ENCODE measurements around the gene SF3A2.

Gene SF3A2

GRCh38 chr19:2232286-2233151 lies 4.1 kb upstream of the SF3A2 start:
- Histone ChIP-seq H3K9me3 (replicated peaks in 1 of 2; ENCODE audit: control insufficient read depth in 2 of 2, insufficient read depth in 1 of 2, low read depth in 1 of 2, low read length in 2 of 2) (no peaks in the 10 kb centered on the region), H3K9ac (ENCODE audit: low read depth, low read length, poor library complexity) (no peak overlapping the region), H3K79me1 (ENCODE audit: low read depth, low read length) (peaks cover 18% of the 10 kb centered on the region), H2BK12ac (ENCODE audit: low read length) (no peak overlapping the region), H3K14ac (ENCODE audit: low read length) (no peak overlapping the region), H3K4me3 (ENCODE audit: low read length in 2 of 2) (no peak overlapping the region), H3K18ac (ENCODE audit: low read length) (no peak overlapping the region), H2AK5ac (ENCODE audit: low read depth, low read length) (no peak overlapping the region), H4K91ac (ENCODE audit: low read depth, low read length, poor library complexity) (no peak overlapping the region), H3K4ac (ENCODE audit: low read length) (no peak overlapping the region), H3K4me2 (ENCODE audit: insufficient read depth, low read length, poor library complexity, severe bottlenecking) (no peak overlapping the region), H2AFZ (ENCODE audit: low read length) (no peak overlapping the region), H3K27me3 (ENCODE audit: control insufficient read depth in 3 of 3, insufficient read depth in 3 of 3, low read depth in 1 of 3, low read length in 3 of 3) (no peaks in the 10 kb centered on the region), H3K4me1 (ENCODE audit: control insufficient read depth in 2 of 2, insufficient read depth in 1 of 2, low read depth in 1 of 2, low read length in 2 of 2) (peaks cover 1 to 5% of the 10 kb centered on the region in 2 donors), H4K8ac (ENCODE audit: low read depth, low read length) (no peak overlapping the region), H3K27ac (replicated peaks; ENCODE audit: low read length) (no peak overlapping the region), H3K36me3 (replicated peaks in 1 of 2; ENCODE audit: control insufficient read depth in 2 of 2, insufficient read depth in 2 of 2, low read length in 2 of 2) (peaks cover 40 to 68% of the 10 kb centered on the region in 2 donors), H3K23ac (ENCODE audit: low read depth, low read length, poor library complexity) (peak overlapping the region; percentile 89), H2BK15ac (ENCODE audit: low read length) (no peak overlapping the region), H2BK5ac (ENCODE audit: low read length) (no peak overlapping the region), H2BK120ac (ENCODE audit: low read depth, low read length) (no peak overlapping the region)
- DNase-seq (ENCODE audit: low spot score): no peak
- WGBS, 2 donors (ENCODE audit: extremely low coverage in 2 of 2, insufficient read length in 2 of 2, insufficient replicate concordance in 1 of 2): no CpG with 5 or more reads among the region's 30 CpGs

- Histone ChIP-seq H4K91ac (ENCODE audit: low read depth, low read length, poor library complexity) (no peak overlapping the region), H3K79me1 (ENCODE audit: low read depth, low read length) (peaks cover 22% of the 10 kb centered on the region), H3K4me3 (ENCODE audit: low read length in 2 of 2) (peak overlapping the region in 1 of 2 donors; percentile 17), H2AFZ (ENCODE audit: low read length) (no peak overlapping the region), H3K9ac (ENCODE audit: low read depth, low read length, poor library complexity) (peak overlapping the region; percentile 15), H3K27ac (replicated peaks; ENCODE audit: low read length) (no peak overlapping the region), H2BK15ac (ENCODE audit: low read length) (no peak overlapping the region), H2AK5ac (ENCODE audit: low read depth, low read length) (no peak overlapping the region), H2BK120ac (ENCODE audit: low read depth, low read length) (no peak overlapping the region), H2BK12ac (ENCODE audit: low read length) (no peak overlapping the region), H3K27me3 (ENCODE audit: control insufficient read depth in 3 of 3, insufficient read depth in 3 of 3, low read depth in 1 of 3, low read length in 3 of 3) (no peaks in the 10 kb centered on the region), H4K8ac (ENCODE audit: low read depth, low read length) (no peak overlapping the region), H3K4me1 (ENCODE audit: control insufficient read depth in 2 of 2, insufficient read depth in 1 of 2, low read depth in 1 of 2, low read length in 2 of 2) (peaks cover 13% of the 10 kb centered on the region in 2 donors), H3K36me3 (replicated peaks in 1 of 2; ENCODE audit: control insufficient read depth in 2 of 2, insufficient read depth in 2 of 2, low read length in 2 of 2) (peaks cover 34 to 71% of the 10 kb centered on the region in 2 donors), H3K4ac (ENCODE audit: low read length) (no peak overlapping the region), H3K9me3 (replicated peaks in 1 of 2; ENCODE audit: control insufficient read depth in 2 of 2, insufficient read depth in 1 of 2, low read depth in 1 of 2, low read length in 2 of 2) (no peaks in the 10 kb centered on the region), H3K18ac (ENCODE audit: low read length) (no peak overlapping the region), H2BK5ac (ENCODE audit: low read length) (peak overlapping the region; percentile 44), H3K23ac (ENCODE audit: low read depth, low read length, poor library complexity) (peak overlapping the region; percentile 80), H3K4me2 (ENCODE audit: insufficient read depth, low read length, poor library complexity, severe bottlenecking) (no peak overlapping the region), H3K14ac (ENCODE audit: low read length) (peak overlapping the region; percentile 47)
- no peak for DNase-seq (ENCODE audit: low spot score)
- WGBS, 2 donors (ENCODE audit: extremely low coverage in 2 of 2, insufficient read length in 2 of 2, insufficient replicate concordance in 1 of 2): no CpG with 5 or more reads among the region's 25 CpGs
These were observed 2.9 kb upstream of the SF3A2 start for GRCh38 chr19:2233601-2234280.

GRCh38 chr19:2234996-2235380 lies 1.6 kb upstream of the SF3A2 start:
- peaks cover 22% of the 10 kb centered on the region for H3K79me1 ChIP-seq (ENCODE audit: low read depth, low read length)

More at GRCh38 chr19:2234996-2235380, 1.6 kb upstream of the SF3A2 start:
- Histone ChIP-seq H3K4me1 (ENCODE audit: control insufficient read depth in 2 of 2, insufficient read depth in 1 of 2, low read depth in 1 of 2, low read length in 2 of 2) (peaks cover 13 to 17% of the 10 kb centered on the region in 2 donors), H2AFZ (ENCODE audit: low read length) (no peak overlapping the region), H3K4ac (ENCODE audit: low read length) (no peak overlapping the region), H2AK5ac (ENCODE audit: low read depth, low read length) (peak overlapping the region; percentile 94), H3K18ac (ENCODE audit: low read length) (no peak overlapping the region), H4K91ac (ENCODE audit: low read depth, low read length, poor library complexity) (no peak overlapping the region), H3K27ac (replicated peaks; ENCODE audit: low read length) (no peak overlapping the region), H3K36me3 (replicated peaks in 1 of 2; ENCODE audit: control insufficient read depth in 2 of 2, insufficient read depth in 2 of 2, low read length in 2 of 2) (peaks cover 26 to 61% of the 10 kb centered on the region in 2 donors), H3K27me3 (ENCODE audit: control insufficient read depth in 3 of 3, insufficient read depth in 3 of 3, low read depth in 1 of 3, low read length in 3 of 3) (no peaks in the 10 kb centered on the region), H3K23ac (ENCODE audit: low read depth, low read length, poor library complexity) (no peak overlapping the region), H3K9ac (ENCODE audit: low read depth, low read length, poor library complexity) (no peak overlapping the region), H2BK12ac (ENCODE audit: low read length) (no peak overlapping the region), H3K14ac (ENCODE audit: low read length) (no peak overlapping the region), H2BK15ac (ENCODE audit: low read length) (no peak overlapping the region), H3K4me3 (ENCODE audit: low read length in 2 of 2) (peak overlapping the region; percentile 60 to 95), H3K9me3 (replicated peaks in 1 of 2; ENCODE audit: control insufficient read depth in 2 of 2, insufficient read depth in 1 of 2, low read depth in 1 of 2, low read length in 2 of 2) (no peaks in the 10 kb centered on the region), H3K4me2 (ENCODE audit: insufficient read depth, low read length, poor library complexity, severe bottlenecking) (peak overlapping the region; percentile 86), H2BK5ac (ENCODE audit: low read length) (no peak overlapping the region), H4K8ac (ENCODE audit: low read depth, low read length) (no peak overlapping the region), H2BK120ac (ENCODE audit: low read depth, low read length) (no peak overlapping the region)
- no peak for DNase-seq (ENCODE audit: low spot score)
- WGBS, 2 donors (ENCODE audit: extremely low coverage in 2 of 2, insufficient read length in 2 of 2, insufficient replicate concordance in 1 of 2): no CpG with 5 or more reads among the region's 6 CpGs
